Measurements from ENCODE around the gene ZCCHC14.

DNA sequence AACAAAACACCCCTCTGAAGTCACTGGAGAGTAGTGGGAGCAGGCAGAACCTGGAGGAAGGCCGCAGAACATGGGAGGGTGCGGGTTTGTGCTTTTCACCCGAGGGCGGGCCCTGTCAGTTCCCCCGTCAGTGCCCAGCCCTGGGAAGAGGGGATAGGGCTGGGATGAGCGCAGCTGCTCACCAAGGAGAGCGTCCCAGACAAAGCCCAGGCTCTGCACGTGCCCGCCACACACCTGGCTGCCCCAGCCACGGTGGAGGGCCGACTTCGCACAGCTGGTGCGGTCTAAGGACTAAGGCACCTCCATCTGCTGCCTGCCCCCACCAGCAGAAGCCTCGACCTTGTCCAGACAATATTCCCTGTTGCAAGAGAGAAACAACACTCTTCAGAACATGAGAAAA is 39.5 kb downstream of the ZCCHC14 start:
- TF ChIP-seq POLR2AphosphoS5 (IDR thresholded peaks at IDR 0.05) (no peak), EP300 (IDR thresholded peaks at IDR 0.05) (no peak)
- TF ChIP-seq, protein P1, sequence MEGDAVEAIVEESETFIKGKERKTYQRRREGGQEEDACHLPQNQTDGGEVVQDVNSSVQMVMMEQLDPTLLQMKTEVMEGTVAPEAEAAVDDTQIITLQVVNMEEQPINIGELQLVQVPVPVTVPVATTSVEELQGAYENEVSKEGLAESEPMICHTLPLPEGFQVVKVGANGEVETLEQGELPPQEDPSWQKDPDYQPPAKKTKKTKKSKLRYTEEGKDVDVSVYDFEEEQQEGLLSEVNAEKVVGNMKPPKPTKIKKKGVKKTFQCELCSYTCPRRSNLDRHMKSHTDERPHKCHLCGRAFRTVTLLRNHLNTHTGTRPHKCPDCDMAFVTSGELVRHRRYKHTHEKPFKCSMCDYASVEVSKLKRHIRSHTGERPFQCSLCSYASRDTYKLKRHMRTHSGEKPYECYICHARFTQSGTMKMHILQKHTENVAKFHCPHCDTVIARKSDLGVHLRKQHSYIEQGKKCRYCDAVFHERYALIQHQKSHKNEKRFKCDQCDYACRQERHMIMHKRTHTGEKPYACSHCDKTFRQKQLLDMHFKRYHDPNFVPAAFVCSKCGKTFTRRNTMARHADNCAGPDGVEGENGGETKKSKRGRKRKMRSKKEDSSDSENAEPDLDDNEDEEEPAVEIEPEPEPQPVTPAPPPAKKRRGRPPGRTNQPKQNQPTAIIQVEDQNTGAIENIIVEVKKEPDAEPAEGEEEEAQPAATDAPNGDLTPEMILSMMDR (IDR thresholded peaks at IDR 0.05): no peak

All from upper lobe of left lung (tissue), 4 donors.